Ascending aorta (tissue), 2 donors: ENCODE measurements around the gene DYSF. TPM values are rescaled to one million over a fixed set of nuclear protein-coding genes. Genes with fewer than 3 reads are reported as not detected.

Experiments used
- DNase-seq, 2 donors: peaks; one replicate each; pipeline ENCODE4 v3.0.0-alpha.2; 2019; ENCODE audit warnings: low spot score in 2 of 2
- H3K27ac ChIP-seq, 2 donors: fragments of 200-600 bp; sonication (generic); one replicate each; pipeline ENCODE4 v1.5.1; 2016 to 2017; ENCODE audit warnings: mild to moderate bottlenecking in 1 of 2
- H3K27me3 ChIP-seq: fragments of 200-600 bp; sonication (generic); one replicate; pipeline ENCODE4 v1.5.1; 2017
- H3K36me3 ChIP-seq, 2 donors: fragments of 200-600 bp; sonication (generic); one replicate each; pipeline ENCODE4 v1.5.1; 2016
- H3K4me1 ChIP-seq, 2 donors: fragments of 200-600 bp; sonication (generic); one replicate each; pipeline ENCODE4 v1.5.1; 2016 to 2017; ENCODE audit warnings: mild to moderate bottlenecking in 1 of 2
- H3K4me3 ChIP-seq, 2 donors: fragments of 200-600 bp; sonication (generic); one replicate each; pipeline ENCODE4 v1.5.1; 2016 to 2017; ENCODE audit warnings: mild to moderate bottlenecking in 1 of 2
- H3K9me3 ChIP-seq, 2 donors: fragments of 200-600 bp; sonication (generic); one replicate each; pipeline ENCODE4 v1.5.1; 2016
- intact Hi-C: fragments of 100-400 bp; cut with DNase I; formaldehyde crosslinking; loops from one replicate; pipeline ENCODE4 v1.15.1; 2023
- total RNA-seq: library from RNA; depleted of rRNA; stranded (reverse); fragments of >200 nt; gene quantifications from one replicate; pipeline ENCODE4 v1.1.0, GENCODE V29; 2016
- TF ChIP-seq, protein P1 (sequence below), 3 experiments: fragments of 200-600 bp in 2 of 3; fragments of 450-650 bp in 1 of 3; sonication (generic) in 2 of 3; IDR thresholded peaks; one replicate each; pipeline ENCODE4 v1.5.1; 2016 to 2019; ENCODE audit warnings: antibody characterized with exemption in 3 of 3, mild to moderate bottlenecking in 1 of 3, moderate library complexity in 1 of 3

Gene DYSF
- total RNA-seq, 1 donor from 2014 or later = 58.3 TPM

GRCh38 chr2:71521436-71521950 is 68.1 kb downstream of the DYSF start:
- no peaks in the 10 kb centered on the region for H3K9me3 ChIP-seq
- H3K27ac ChIP-seq = no peak overlapping the region
- no peak overlapping the region for H3K4me3 ChIP-seq
- intact Hi-C loops = no loop called here
- no peaks in the 10 kb centered on the region for H3K4me1 ChIP-seq
- DNase-seq = peak in 1 of 2 donors; percentile 43
- TF ChIP-seq, protein P1, sequence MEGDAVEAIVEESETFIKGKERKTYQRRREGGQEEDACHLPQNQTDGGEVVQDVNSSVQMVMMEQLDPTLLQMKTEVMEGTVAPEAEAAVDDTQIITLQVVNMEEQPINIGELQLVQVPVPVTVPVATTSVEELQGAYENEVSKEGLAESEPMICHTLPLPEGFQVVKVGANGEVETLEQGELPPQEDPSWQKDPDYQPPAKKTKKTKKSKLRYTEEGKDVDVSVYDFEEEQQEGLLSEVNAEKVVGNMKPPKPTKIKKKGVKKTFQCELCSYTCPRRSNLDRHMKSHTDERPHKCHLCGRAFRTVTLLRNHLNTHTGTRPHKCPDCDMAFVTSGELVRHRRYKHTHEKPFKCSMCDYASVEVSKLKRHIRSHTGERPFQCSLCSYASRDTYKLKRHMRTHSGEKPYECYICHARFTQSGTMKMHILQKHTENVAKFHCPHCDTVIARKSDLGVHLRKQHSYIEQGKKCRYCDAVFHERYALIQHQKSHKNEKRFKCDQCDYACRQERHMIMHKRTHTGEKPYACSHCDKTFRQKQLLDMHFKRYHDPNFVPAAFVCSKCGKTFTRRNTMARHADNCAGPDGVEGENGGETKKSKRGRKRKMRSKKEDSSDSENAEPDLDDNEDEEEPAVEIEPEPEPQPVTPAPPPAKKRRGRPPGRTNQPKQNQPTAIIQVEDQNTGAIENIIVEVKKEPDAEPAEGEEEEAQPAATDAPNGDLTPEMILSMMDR (IDR thresholded peaks at IDR 0.05) = no peak
- H3K27me3 ChIP-seq = no peaks in the 10 kb centered on the region
- no peaks in the 10 kb centered on the region for H3K36me3 ChIP-seq

DNA sequence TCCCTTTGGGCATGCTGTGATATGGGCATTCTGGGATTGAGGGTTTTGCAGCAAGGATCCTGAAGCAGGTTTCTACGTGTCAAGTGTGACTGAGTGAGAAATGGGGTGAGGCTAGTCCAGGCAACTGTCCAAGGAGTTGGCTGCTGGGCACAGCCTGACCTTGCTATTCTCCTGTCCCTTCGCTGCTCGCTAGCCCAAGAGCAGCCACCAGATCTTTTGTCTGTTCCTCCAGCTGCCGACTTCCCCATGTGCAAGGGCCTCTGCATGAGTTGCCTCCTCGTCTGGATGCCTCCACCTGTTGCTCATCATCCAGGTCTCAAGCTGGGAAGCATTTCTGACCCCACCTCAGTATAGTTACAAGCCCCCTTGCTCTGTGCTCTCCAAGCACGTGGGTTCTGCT is 71.1 kb downstream of the DYSF start:
- TF ChIP-seq, protein P1 (IDR thresholded peaks at IDR 0.05) = no peak
- Histone ChIP-seq H3K4me1 (no peaks in the 10 kb centered on the region), H3K27ac (no peak overlapping the region), H3K27me3 (no peaks in the 10 kb centered on the region), H3K4me3 (no peak overlapping the region), H3K9me3 (no peaks in the 10 kb centered on the region), H3K36me3 (no peaks in the 10 kb centered on the region)
- DNase-seq = peak in 1 of 2 donors; percentile 31
- intact Hi-C loops = no loop called here

DNA sequence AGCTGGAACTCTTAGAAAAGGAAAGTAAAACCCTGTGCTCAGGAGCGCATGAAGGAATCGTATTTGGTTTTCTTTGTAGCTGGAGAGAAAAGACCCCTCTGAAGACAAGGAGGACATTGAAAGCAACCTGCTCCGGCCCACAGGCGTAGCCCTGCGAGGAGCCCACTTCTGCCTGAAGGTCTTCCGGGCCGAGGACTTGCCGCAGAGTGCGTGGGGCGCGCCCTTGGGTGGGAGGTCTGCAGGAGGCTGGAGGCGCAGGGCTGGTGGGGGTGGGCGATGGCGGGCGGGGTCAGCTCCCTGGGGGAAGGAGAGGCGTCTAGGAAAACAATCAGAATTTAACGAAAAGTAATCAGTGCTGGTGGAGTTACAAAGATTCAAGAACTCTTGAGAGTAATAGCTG is 72.8 kb downstream of the DYSF start:
- TF ChIP-seq, protein P1 (IDR thresholded peaks at IDR 0.05) = no peak
- Histone ChIP-seq H3K36me3 (no peaks in the 10 kb centered on the region), H3K27ac (no peak overlapping the region), H3K9me3 (no peaks in the 10 kb centered on the region), H3K27me3 (no peaks in the 10 kb centered on the region), H3K4me1 (no peaks in the 10 kb centered on the region), H3K4me3 (no peak overlapping the region)
- intact Hi-C loops = no loop called here
- DNase-seq = peak in 1 of 2 donors; percentile 16

DNA sequence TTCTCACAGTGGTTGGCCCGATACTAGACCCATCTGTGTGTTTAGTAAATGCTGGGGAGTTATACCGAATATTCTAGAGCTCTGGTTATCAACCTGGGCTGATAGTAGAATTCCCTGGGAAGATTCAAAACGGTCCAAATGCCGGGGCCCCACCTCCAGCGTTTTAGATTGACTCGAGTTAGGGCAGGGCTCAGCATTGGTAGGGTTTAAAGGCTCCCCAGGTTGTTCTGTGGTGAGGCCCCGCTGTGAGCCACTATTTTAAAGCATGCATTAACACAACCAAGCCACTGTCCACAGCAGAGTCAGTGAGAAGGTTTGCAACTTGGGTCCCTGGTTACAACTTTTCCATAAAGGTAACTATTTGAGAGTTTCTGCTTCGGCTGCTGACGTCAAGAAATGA is 73.6 kb downstream of the DYSF start:
- Histone ChIP-seq H3K27me3 (no peaks in the 10 kb centered on the region), H3K4me3 (no peak overlapping the region), H3K27ac (no peak overlapping the region), H3K9me3 (no peaks in the 10 kb centered on the region), H3K36me3 (no peaks in the 10 kb centered on the region), H3K4me1 (no peaks in the 10 kb centered on the region)
- peak in 1 of 2 donors; percentile 39 for DNase-seq
- TF ChIP-seq, protein P1 (IDR thresholded peaks at IDR 0.05) = no peak
- intact Hi-C loops = no loop called here

GRCh38 chr2:71528131-71528591 is 74.8 kb downstream of the DYSF start:
- Histone ChIP-seq H3K4me3 (no peak overlapping the region), H3K36me3 (no peaks in the 10 kb centered on the region), H3K27ac (no peak overlapping the region), H3K4me1 (no peaks in the 10 kb centered on the region), H3K27me3 (no peaks in the 10 kb centered on the region), H3K9me3 (no peaks in the 10 kb centered on the region)
- TF ChIP-seq, protein P1 (IDR thresholded peaks at IDR 0.05) = no peak
- intact Hi-C loops = no loop called here
- DNase-seq = peak in 1 of 2 donors; percentile 53

- no peaks in the 10 kb centered on the region for H3K36me3 ChIP-seq
Measured at GRCh38 chr2:71528749-71529148, 75.4 kb downstream of the DYSF start.

More at GRCh38 chr2:71528749-71529148, 75.4 kb downstream of the DYSF start:
- no peaks in the 10 kb centered on the region for H3K27me3 ChIP-seq
- H3K27ac ChIP-seq = no peak overlapping the region
- no peaks in the 10 kb centered on the region for H3K9me3 ChIP-seq
- H3K4me1 ChIP-seq = no peaks in the 10 kb centered on the region
- intact Hi-C loops = no loop called here
- TF ChIP-seq, protein P1 (IDR thresholded peaks at IDR 0.05) = no peak
- DNase-seq = peak in 1 of 2 donors; percentile 37
- no peak overlapping the region for H3K4me3 ChIP-seq
